H1 (cell line): Measurements from ENCODE around the gene BICDL1. TPM values are rescaled to one million over a fixed set of nuclear protein-coding genes. Genes with fewer than 3 reads are reported as not detected.

ENCODE experiments used
- CTCF ChIA-PET: fragments of 300-600 bp; sonication (Branson Sonifier 250); formaldehyde crosslinking; loops from one replicate; lab custom pipeline; 2021; ENCODE audit not compliant: partially characterized antibody; lab: Charles Lee
- POLR2A ChIA-PET: fragments of 300-600 bp; sonication (Branson Sonifier 250); formaldehyde crosslinking; loops from one replicate; lab custom pipeline; 2021; ENCODE audit warnings: inconsistent platforms; ENCODE audit not compliant: partially characterized antibody; lab: Charles Lee
- DNase-seq, 2 experiments: peaks; one replicate each; pipeline versions ENCODE4 v3.0.0 to v3.0.0-alpha.2; 2010 to 2022; ENCODE audit warnings: low spot score in 2 of 2, low read depth in 1 of 2, mixed read lengths in 1 of 2
- FAIRE-seq: peaks from 2 replicates; lab custom pipeline; 2011; peaks lifted over from hg19 to GRCh38; lab: Jason Lieb, UNC
- H2AFZ ChIP-seq: 2 replicates; pipeline ENCODE4 v1.8.1; 2012; ENCODE audit warnings: low read length, inconsistent platforms
- H2AK5ac ChIP-seq: 2 replicates; pipeline ENCODE4 v1.6.1; 2013; ENCODE audit warnings: low read depth, low read length
- H2BK120ac ChIP-seq: replicated peaks from 2 replicates; pipeline ENCODE3; 2013; ENCODE audit warnings: low read depth, low read length, inconsistent platforms
- H2BK12ac ChIP-seq: 2 replicates; pipeline ENCODE4 v1.6.1; 2013; ENCODE audit warnings: low read depth, low read length
- H2BK15ac ChIP-seq: 2 replicates; pipeline ENCODE4 v1.6.1; 2013; ENCODE audit warnings: low read length
- H2BK20ac ChIP-seq: 2 replicates; pipeline ENCODE4 v1.6.1; 2013; ENCODE audit warnings: low read length
- H2BK5ac ChIP-seq: 2 replicates; pipeline ENCODE4 v1.6.1; 2013; ENCODE audit warnings: low read depth, low read length
- H3K14ac ChIP-seq: 2 replicates; pipeline ENCODE4 v1.6.1; 2013; ENCODE audit warnings: inconsistent platforms; ENCODE audit not compliant: insufficient read length
- H3K18ac ChIP-seq: 2 replicates; pipeline ENCODE4 v1.6.1; 2013; ENCODE audit warnings: low read length; ENCODE audit errors: extremely low read depth
- H3K23ac ChIP-seq: 2 replicates; pipeline ENCODE4 v1.6.1; 2013; ENCODE audit warnings: inconsistent platforms; ENCODE audit not compliant: insufficient read length
- H3K23me2 ChIP-seq: 2 replicates; pipeline ENCODE4 v1.6.1; 2013; ENCODE audit warnings: low read depth, low read length
- H3K27ac ChIP-seq: 2 replicates; pipeline ENCODE4 v1.6.1; 2011; ENCODE audit warnings: low read depth, low read length, inconsistent platforms
- H3K27me3 ChIP-seq, 4 experiments: replicated peaks in 1 of 4; 1 replicate in 1 of 4; 2 replicates in 3 of 4; pipeline versions ENCODE4 v1.6.1 to v1.8.1; 2011 to 2013; ENCODE audit warnings: low read length in 3 of 4, mild to moderate bottlenecking in 3 of 4, inconsistent platforms in 2 of 4, mixed read lengths in 2 of 4, moderate library complexity in 1 of 4; ENCODE audit not compliant: control insufficient read depth in 3 of 4, insufficient read depth in 3 of 4; ENCODE audit errors: extremely low read depth in 1 of 4
- H3K36me3 ChIP-seq, 4 experiments: 2 replicates each; pipeline versions ENCODE4 v1.6.1 to v1.8.1; 2011 to 2013; ENCODE audit warnings: mild to moderate bottlenecking in 4 of 4, low read length in 3 of 4, moderate library complexity in 2 of 4, control low read depth in 1 of 4, inconsistent platforms in 1 of 4; ENCODE audit not compliant: insufficient read depth in 4 of 4, control insufficient read depth in 2 of 4
- H3K4ac ChIP-seq: replicated peaks from 2 replicates; pipeline ENCODE3; 2013; ENCODE audit warnings: low read length, low read depth, mixed read lengths, inconsistent platforms; ENCODE audit not compliant: insufficient read length
- H3K4me1 ChIP-seq, 4 experiments: replicated peaks in 1 of 4; 1 replicate in 1 of 4; 2 replicates in 3 of 4; pipeline versions ENCODE4 v1.6.1 to v1.8.1; 2011 to 2013; ENCODE audit warnings: low read length in 3 of 4, inconsistent platforms in 2 of 4, mixed read lengths in 1 of 4; ENCODE audit not compliant: insufficient read depth in 4 of 4, control insufficient read depth in 3 of 4
- H3K4me2 ChIP-seq, 2 experiments: 2 replicates each; pipeline versions ENCODE4 v1.6.1 to v1.8.1; 2011 to 2013; ENCODE audit warnings: low read depth in 2 of 2, low read length in 2 of 2, control low read depth in 1 of 2, inconsistent platforms in 1 of 2, mild to moderate bottlenecking in 1 of 2; ENCODE audit not compliant: insufficient read depth in 1 of 2
- H3K4me3 ChIP-seq, 4 experiments: fragments of 200-600, 300-600 bp in 1 of 4; sonication (generic), shearing (Covaris generic), sonication (Bioruptor Twin) in 1 of 4; 2 replicates each; pipeline versions ENCODE4 v1.5.1 to v1.8.1; 2011 to 2016; ENCODE audit warnings: low read length in 4 of 4, low read depth in 3 of 4, control low read depth in 2 of 4, inconsistent platforms in 2 of 4, mild to moderate bottlenecking in 2 of 4, mixed read lengths in 1 of 4, moderate library complexity in 1 of 4; ENCODE audit not compliant: insufficient read depth in 2 of 4; ENCODE audit errors: extremely low read depth in 1 of 4
- H3K56ac ChIP-seq: replicated peaks from 2 replicates; pipeline ENCODE3; 2013; ENCODE audit warnings: low read depth, mild to moderate bottlenecking, mixed read lengths, low read length, inconsistent platforms; ENCODE audit not compliant: insufficient read length
- H3K79me1 ChIP-seq: 2 replicates; pipeline ENCODE4 v1.6.1; 2013; ENCODE audit warnings: low read depth, low read length, control low read depth
- H3K79me2 ChIP-seq, 2 experiments: 2 replicates each; pipeline versions ENCODE4 v1.6.1 to v1.8.1; 2012 to 2013; ENCODE audit warnings: low read length in 2 of 2, mild to moderate bottlenecking in 2 of 2, inconsistent platforms in 1 of 2; ENCODE audit not compliant: insufficient read depth in 2 of 2, control insufficient read depth in 1 of 2
- H3K9ac ChIP-seq, 4 experiments: replicated peaks in 1 of 4; 1 replicate in 1 of 4; 2 replicates in 3 of 4; pipeline versions ENCODE4 v1.6.1 to v1.8.1; 2011 to 2013; ENCODE audit warnings: low read depth in 3 of 4, low read length in 3 of 4, control low read depth in 2 of 4, mild to moderate bottlenecking in 2 of 4, moderate library complexity in 2 of 4, inconsistent platforms in 1 of 4; ENCODE audit errors: extremely low read depth in 1 of 4
- H3K9me3 ChIP-seq, 2 experiments: 2 replicates each; pipeline versions ENCODE4 v1.6.1 to v1.8.1; 2012 to 2013; ENCODE audit warnings: mild to moderate bottlenecking in 2 of 2, moderate library complexity in 2 of 2, control low read depth in 1 of 2, inconsistent platforms in 1 of 2, low read depth in 1 of 2, low read length in 1 of 2, mixed read lengths in 1 of 2; ENCODE audit not compliant: insufficient read depth in 2 of 2
- H4K20me1 ChIP-seq, 2 experiments: replicated peaks in 1 of 2; 2 replicates each; pipeline versions ENCODE3 to v1.8.1; 2011 to 2013; ENCODE audit warnings: inconsistent platforms in 2 of 2, low read length in 2 of 2, mild to moderate bottlenecking in 1 of 2; ENCODE audit not compliant: insufficient read depth in 2 of 2, control insufficient read depth in 1 of 2
- H4K5ac ChIP-seq: 2 replicates; pipeline ENCODE4 v1.6.1; 2013; ENCODE audit warnings: low read length, low read depth, mixed read lengths, inconsistent platforms; ENCODE audit not compliant: insufficient read length
- H4K8ac ChIP-seq: 2 replicates; pipeline ENCODE4 v1.8.0; 2013; ENCODE audit warnings: mild to moderate bottlenecking, moderate library complexity, low read length, inconsistent platforms; ENCODE audit not compliant: insufficient read depth; ENCODE audit errors: extremely low read depth
- H4K91ac ChIP-seq: replicated peaks from 2 replicates; pipeline ENCODE3; 2013; ENCODE audit warnings: low read length, mixed read lengths, inconsistent platforms; ENCODE audit not compliant: insufficient read length
- ASH2L ChIP-seq: fragments of 200-600, 300-600 bp; sonication (generic); IDR thresholded peaks from one replicate; pipeline ENCODE4 v1.7.1; 2017; ENCODE audit warnings: low read length
- BACH1 ChIP-seq: IDR thresholded peaks from 2 replicates; pipeline ENCODE4 v1.6.1; 2012; ENCODE audit warnings: low read length, improper control_type of control experiment
- CHD2 ChIP-seq: IDR thresholded peaks from 2 replicates; pipeline ENCODE4 v1.6.1; 2012; ENCODE audit warnings: low read length, improper control_type of control experiment
- EZH2 ChIP-seq: fragments of 200-600 bp; sonication (generic); IDR thresholded peaks from 2 replicates; pipeline ENCODE4 v1.7.1; 2012; ENCODE audit warnings: low read depth, mild to moderate bottlenecking, moderate library complexity, low read length, inconsistent platforms; ENCODE audit not compliant: severe bottlenecking
- FOSL1 ChIP-seq: IDR thresholded peaks from 2 replicates; pipeline ENCODE4 v1.6.1; 2011; ENCODE audit warnings: mild to moderate bottlenecking, low read depth, low read length, moderate library complexity; ENCODE audit not compliant: insufficient read depth
- NRF1 ChIP-seq: IDR thresholded peaks from 2 replicates; pipeline ENCODE4 v1.6.1; 2011; ENCODE audit warnings: mild to moderate bottlenecking, low read depth, low read length, improper control_type of control experiment
- PHF8 ChIP-seq: fragments of 200-600 bp; sonication (generic); conservative IDR thresholded peaks from 2 replicates; pipeline ENCODE4 v1.7.1; 2012; ENCODE audit warnings: low read depth, mild to moderate bottlenecking, inconsistent platforms, low read length, moderate library complexity
- POLR2AphosphoS5 ChIP-seq: IDR thresholded peaks from 2 replicates; pipeline ENCODE4 v1.6.1; 2011; ENCODE audit warnings: low read depth, low read length
- POU5F1 ChIP-seq: IDR thresholded peaks from 2 replicates; pipeline ENCODE4 v1.6.1; 2011; ENCODE audit warnings: low read depth, mild to moderate bottlenecking, low read length, moderate library complexity
- RAD21 ChIP-seq, 2 experiments: IDR thresholded peaks in 1 of 2; conservative IDR thresholded peaks in 1 of 2; 2 replicates each; pipeline ENCODE4 v1.6.1; 2011; ENCODE audit warnings: low read depth in 2 of 2, low read length in 2 of 2, improper control_type of control experiment in 1 of 2, inconsistent platforms in 1 of 2, mild to moderate bottlenecking in 1 of 2, moderate library complexity in 1 of 2
- RFX5 ChIP-seq: IDR thresholded peaks from 2 replicates; pipeline ENCODE4 v1.6.1; 2011; ENCODE audit warnings: low read depth, low read length, improper control_type of control experiment, borderline replicate concordance
- SP1 ChIP-seq: IDR thresholded peaks from 2 replicates; pipeline ENCODE4 v1.6.1; 2011; ENCODE audit warnings: low read depth, low read length
- YY1 ChIP-seq: IDR thresholded peaks from 2 replicates; pipeline ENCODE4 v1.6.1; 2011; ENCODE audit warnings: low read depth, mild to moderate bottlenecking, low read length
- WGBS, 2 experiments: shearing (Covaris generic) in 1 of 2; methylation state at CpG; one replicate each; pipeline versions ENCODE4 v1.1.6 to v1.1.7; 2013 to 2015; ENCODE audit warnings: low lambda C conversion rate in 2 of 2, mixed read lengths in 2 of 2, inconsistent platforms in 1 of 2, low coverage in 1 of 2, missing lambda C conversion rate in 1 of 2; ENCODE audit not compliant: insufficient replicate concordance in 2 of 2, insufficient coverage in 1 of 2, insufficient read length in 1 of 2; ENCODE audit errors: extremely low coverage in 1 of 2, missing lambda C conversion rate in 1 of 2; 5-methylcytosine and 5-hydroxymethylcytosine counted together
- polyA plus RNA-seq, 7 experiments: library from polyadenylated mRNA; depleted of rRNA in 3 of 7; stranded (reverse) in 5 of 7; unstranded in 2 of 7; fragments of >200 nt in 5 of 7; fragments of 200-250 nt in 2 of 7; gene quantifications; 1 replicate in 5 of 7; 2 replicates in 1 of 7; 4 replicates in 1 of 7; pipeline versions ENCODE4 v1.2.1 to v1.2.3, GENCODE V29; 2011 to 2013; ENCODE audit warnings: missing spikeins in 2 of 7, mixed read lengths in 2 of 7
- total RNA-seq: library from RNA; stranded (reverse); fragmentation: NEBNext Ultra II Directional; extraction: Animal tissue kit (Norgen Biotek cat#: 25700); gene quantifications from 2 replicates; pipeline ENCODE4 v1.2.1, GENCODE V29; 2021

BICDL1 gene
- total and polyA plus RNA-seq, 2 of the 8 experiments (the other 6 are each of a cell fraction or from before 2014, with no cell fraction given), result 17.2 to 25.9 TPM

DNA sequence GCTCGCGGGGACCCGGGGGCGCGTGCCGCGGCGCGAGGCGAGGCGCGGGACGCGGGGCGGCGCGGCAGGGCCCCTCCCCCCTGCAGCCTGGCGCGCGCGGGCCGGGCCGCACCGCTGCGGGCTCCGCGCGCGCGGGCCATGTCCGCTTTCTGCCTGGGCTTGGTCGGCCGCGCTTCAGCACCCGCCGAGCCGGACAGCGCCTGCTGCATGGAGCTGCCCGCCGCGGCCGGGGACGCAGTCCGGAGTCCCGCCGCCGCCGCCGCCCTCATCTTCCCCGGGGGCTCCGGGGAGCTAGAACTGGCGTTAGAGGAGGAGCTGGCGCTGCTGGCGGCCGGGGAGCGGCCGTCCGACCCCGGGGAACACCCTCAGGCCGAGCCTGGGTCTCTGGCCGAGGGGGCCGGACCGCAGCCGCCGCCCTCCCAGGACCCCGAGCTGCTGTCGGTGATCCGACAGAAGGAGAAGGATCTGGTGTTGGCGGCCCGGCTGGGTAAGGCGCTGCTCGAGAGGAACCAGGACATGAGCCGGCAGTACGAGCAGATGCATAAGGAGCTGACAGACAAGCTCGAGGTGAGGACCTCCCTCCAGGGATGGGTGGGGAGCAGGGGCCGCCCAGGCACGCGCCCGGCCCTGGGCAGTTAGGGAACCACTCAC lies 820 bp downstream of the BICDL1 start:
- Histone ChIP-seq H2BK5ac (no peak overlapping the region), H2AFZ (no peak overlapping the region)
- TF ChIP-seq POU5F1, result no peak
- TF ChIP-seq FOSL1, result no peak
- TF ChIP-seq ASH2L, result peak; percentile 9
- TF ChIP-seq SP1, result no peak
- TF ChIP-seq RAD21 (IDR thresholded peaks at IDR 0.05 in 1 of 2, conservative IDR thresholded peaks at IDR 0.05 in 1 of 2; ENCODE audit: low read depth in 2 of 2, low read length in 2 of 2), result no peak
- no peak for TF ChIP-seq NRF1
- no peak for TF ChIP-seq POLR2AphosphoS5
- TF ChIP-seq PHF8, result no peak
- 0 out of 2 replicates have a peak, but pooled peaks have one; percentile 18 for TF ChIP-seq YY1
- no peak for TF ChIP-seq EZH2
- no peak for TF ChIP-seq CHD2
- TF ChIP-seq BACH1, result 0 out of 2 replicates have a peak, but pooled peaks have one; percentile 15
- no peak for TF ChIP-seq RFX5

More for the DNA sequence above, 820 bp downstream of the BICDL1 start:
- Histone ChIP-seq H3K14ac (no peak overlapping the region), H3K79me1 (0 out of 2 replicates have a peak, but pooled peaks cover 3% of the 10 kb centered on the region), H2BK20ac (no peak overlapping the region), H3K27me3 (no peaks in the 10 kb centered on the region; a peak in 2 of 7 replicates), H3K9me3 (no peaks in the 10 kb centered on the region), H4K20me1 (peaks cover 0 to 8% of the 10 kb centered on the region in 2 experiments), H3K79me2 (no peaks in the 10 kb centered on the region), H2BK12ac (no peak overlapping the region), H3K4ac (no peak overlapping the region), H3K23ac (no peak overlapping the region), H2BK120ac (no peak overlapping the region), H4K8ac (no peak overlapping the region; the same call in 1 of the 2 replicates), H4K5ac (no peak overlapping the region), H3K9ac (peak overlapping the region in 1 of 4 experiments; percentile 8; a peak in 3 of 7 replicates), H3K4me2 (peak overlapping the region; percentile 89 to 93), H3K18ac (no peak overlapping the region), H2BK15ac (no peak overlapping the region), H3K4me1 (peaks cover 6 to 11% (median 9%) of the 10 kb centered on the region in 4 experiments), H2AK5ac (no peak overlapping the region), H4K91ac (no peak overlapping the region), H3K56ac (no peak overlapping the region), H3K36me3 (no peaks in the 10 kb centered on the region; a peak in 1 of 8 replicates), H3K23me2 (peaks cover 8% of the 10 kb centered on the region), H3K27ac (no peak overlapping the region), H3K4me3 (peak overlapping the region; percentile 50 to 69 (median 61))
- DNase-seq (peak; percentile 9 to 95), FAIRE-seq (no peak)
- ChIA-PET POLR2A (interaction anchor here (0.7 to 3.0 kb wide), 12 partner anchors 8 to 301 kb away, joined by 3 to 12 read pairs (median 4); partner anchors contain the start of genes RNU4-2 and RPLP0), CTCF (interaction anchor here (1.0 to 2.4 kb wide), 8 partner anchors 16 to 130 kb away, joined by 3 to 12 read pairs (median 3); no protein-coding TSS in a partner anchor)
- 5% methylated on average over 30 of the region's 79 CpGs; no CpG with 5 or more reads in 1 of the 2 experiments for WGBS, 2 experiments
